ENCODE results near the gene MLF2.

MLF2 gene

GRCh38 chr12:6763380-6763779 is 10.4 kb upstream of the MLF2 start:
- Histone ChIP-seq H3K9me3 (ENCODE audit: insufficient read depth, low read length) (no peaks in the 10 kb centered on the region), H3K9me2 (replicated peaks; ENCODE audit: insufficient read depth, low read length) (no peaks in the 10 kb centered on the region), H3K27ac (ENCODE audit: low read depth, low read length) (no peak overlapping the region), H3K4me2 (ENCODE audit: low read depth, low read length, poor library complexity, severe bottlenecking) (no peak overlapping the region), H3K27me3 (ENCODE audit: low read length) (no peaks in the 10 kb centered on the region), H3F3A (ENCODE audit: insufficient read depth) (no peaks in the 10 kb centered on the region), H3K9ac (ENCODE audit: low read length) (no peak overlapping the region), H2AFZ (ENCODE audit: low read depth, low read length, severe bottlenecking) (no peak overlapping the region), H4K20me1 (ENCODE audit: low read depth, low read length) (no peaks in the 10 kb centered on the region), H3K4me3 (ENCODE audit: insufficient read depth, low read length, poor library complexity, severe bottlenecking) (no peak overlapping the region), H3K36me3 (ENCODE audit: low read length) (no peaks in the 10 kb centered on the region), H3K79me2 (ENCODE audit: insufficient read depth, low read length) (no peaks in the 10 kb centered on the region)
- TF ChIP-seq CTCF (IDR thresholded peaks at IDR 0.05; ENCODE audit: insufficient read depth, low read length, poor library complexity, severe bottlenecking) (no peak), EZH2phosphoT487 (conservative IDR thresholded peaks at IDR 0.05; ENCODE audit: low read length) (no peak)

GRCh38 chr12:6759741-6760140 is 6.8 kb upstream of the MLF2 start:
- Histone ChIP-seq H3K27ac (ENCODE audit: low read depth, low read length) (no peak overlapping the region), H3K9ac (ENCODE audit: low read length) (no peak overlapping the region), H3K36me3 (ENCODE audit: low read length) (no peaks in the 10 kb centered on the region), H3K27me3 (ENCODE audit: low read length) (no peaks in the 10 kb centered on the region), H2AFZ (ENCODE audit: low read depth, low read length, severe bottlenecking) (no peak overlapping the region), H3K79me2 (ENCODE audit: insufficient read depth, low read length) (no peaks in the 10 kb centered on the region), H3K4me2 (ENCODE audit: low read depth, low read length, poor library complexity, severe bottlenecking) (no peak overlapping the region), H3F3A (ENCODE audit: insufficient read depth) (no peaks in the 10 kb centered on the region), H3K4me3 (ENCODE audit: insufficient read depth, low read length, poor library complexity, severe bottlenecking) (no peak overlapping the region), H3K9me3 (ENCODE audit: insufficient read depth, low read length) (no peaks in the 10 kb centered on the region), H3K9me2 (replicated peaks; ENCODE audit: insufficient read depth, low read length) (no peaks in the 10 kb centered on the region), H4K20me1 (ENCODE audit: low read depth, low read length) (no peaks in the 10 kb centered on the region)
- TF ChIP-seq CTCF (IDR thresholded peaks at IDR 0.05; ENCODE audit: insufficient read depth, low read length, poor library complexity, severe bottlenecking): no peak
- TF ChIP-seq EZH2phosphoT487 (conservative IDR thresholded peaks at IDR 0.05; ENCODE audit: low read length): no peak

- no peak for TF ChIP-seq EZH2phosphoT487 (conservative IDR thresholded peaks at IDR 0.05; ENCODE audit: low read length)
- no peak for TF ChIP-seq CTCF (IDR thresholded peaks at IDR 0.05; ENCODE audit: insufficient read depth, low read length, poor library complexity, severe bottlenecking)
- H3K79me2 ChIP-seq (ENCODE audit: insufficient read depth, low read length): no peaks in the 10 kb centered on the region
- H3K9ac ChIP-seq (ENCODE audit: low read length): no peak overlapping the region
- H3K36me3 ChIP-seq (ENCODE audit: low read length): no peaks in the 10 kb centered on the region
- no peak overlapping the region for H3K27ac ChIP-seq (ENCODE audit: low read depth, low read length)
- no peak overlapping the region for H3K4me2 ChIP-seq (ENCODE audit: low read depth, low read length, poor library complexity, severe bottlenecking)
- no peak overlapping the region for H3K4me3 ChIP-seq (ENCODE audit: insufficient read depth, low read length, poor library complexity, severe bottlenecking)
- H3K9me3 ChIP-seq (ENCODE audit: insufficient read depth, low read length): no peaks in the 10 kb centered on the region
- no peaks in the 10 kb centered on the region for H3F3A ChIP-seq (ENCODE audit: insufficient read depth)
- H2AFZ ChIP-seq (ENCODE audit: low read depth, low read length, severe bottlenecking): no peak overlapping the region
- H3K27me3 ChIP-seq (ENCODE audit: low read length): no peaks in the 10 kb centered on the region
- H4K20me1 ChIP-seq (ENCODE audit: low read depth, low read length): no peaks in the 10 kb centered on the region
- no peaks in the 10 kb centered on the region for H3K9me2 ChIP-seq (replicated peaks; ENCODE audit: insufficient read depth, low read length)
Observed at GRCh38 chr12:6758506-6759095, 5.7 kb upstream of the MLF2 start.
